Keratinocyte (primary cell): ENCODE results near the gene MED29. TPM values are rescaled to one million over a fixed set of nuclear protein-coding genes. Genes with fewer than 3 reads are reported as not detected.

Source experiments
- DNase-seq: peaks from one replicate; pipeline ENCODE4 v3.0.0-alpha.2; 2011; ENCODE audit warnings: low read depth, missing footprints, low spot score
- FAIRE-seq: peaks from 2 replicates; lab custom pipeline; 2011; peaks lifted over from hg19 to GRCh38; lab: Jason Lieb, UNC
- H2AFZ ChIP-seq: 2 replicates; pipeline ENCODE4 v1.6.0; 2012; ENCODE audit warnings: low read length, control low read depth, inconsistent platforms; ENCODE audit not compliant: control insufficient read depth
- H3K27ac ChIP-seq: 2 replicates; pipeline ENCODE4 v1.5.1; 2011; ENCODE audit warnings: low read length; ENCODE audit not compliant: control insufficient read depth, insufficient read depth
- H3K27me3 ChIP-seq: 3 replicates; pipeline ENCODE4 v1.6.0; 2011; ENCODE audit warnings: low read length; ENCODE audit not compliant: control insufficient read depth, insufficient read depth; ENCODE audit errors: extremely low read depth
- H3K36me3 ChIP-seq, 2 experiments: 2 replicates in 1 of 2; 3 replicates in 1 of 2; pipeline ENCODE4 v1.5.1; 2011; ENCODE audit warnings: low read length in 2 of 2, mild to moderate bottlenecking in 1 of 2; ENCODE audit not compliant: control insufficient read depth in 2 of 2, insufficient read depth in 2 of 2; ENCODE audit errors: extremely low read depth in 1 of 2
- H3K4me1 ChIP-seq: 3 replicates; pipeline ENCODE4 v1.5.1; 2011; ENCODE audit warnings: low read length; ENCODE audit not compliant: control insufficient read depth, insufficient read depth; ENCODE audit errors: extremely low read depth
- H3K4me2 ChIP-seq: 3 replicates; pipeline ENCODE4 v1.6.0; 2011; ENCODE audit warnings: low read depth, low read length; ENCODE audit not compliant: control insufficient read depth, insufficient read depth; ENCODE audit errors: extremely low read depth
- H3K4me3 ChIP-seq, 3 experiments: fragments of 200-600 bp in 1 of 3; sonication (generic) in 1 of 3; 2 replicates in 2 of 3; 3 replicates in 1 of 3; pipeline ENCODE4 v1.5.1; 2011 to 2016; ENCODE audit warnings: low read length in 3 of 3, mild to moderate bottlenecking in 3 of 3, control low read depth in 2 of 3, inconsistent platforms in 1 of 3, low read depth in 1 of 3, mixed read lengths in 1 of 3, mixed run types in 1 of 3, moderate library complexity in 1 of 3; ENCODE audit not compliant: control insufficient read depth in 2 of 3, insufficient read depth in 2 of 3; ENCODE audit errors: extremely low read depth in 1 of 3
- H3K79me2 ChIP-seq: 2 replicates; pipeline ENCODE4 v1.6.0; 2012; ENCODE audit warnings: low read length; ENCODE audit not compliant: control insufficient read depth, insufficient read depth
- H3K9ac ChIP-seq: 3 replicates; pipeline ENCODE4 v1.6.0; 2011; ENCODE audit warnings: low read length; ENCODE audit not compliant: control insufficient read depth, insufficient read depth; ENCODE audit errors: extremely low read depth
- H3K9me1 ChIP-seq: 3 replicates; pipeline ENCODE4 v1.6.0; 2011; ENCODE audit warnings: low read length; ENCODE audit not compliant: control insufficient read depth, insufficient read depth; ENCODE audit errors: extremely low read depth
- H3K9me3 ChIP-seq: 2 replicates; pipeline ENCODE4 v1.5.1; 2012; ENCODE audit warnings: low read depth, low read length; ENCODE audit not compliant: control insufficient read depth
- H4K20me1 ChIP-seq: 3 replicates; pipeline ENCODE4 v1.6.0; 2011; ENCODE audit warnings: low read length; ENCODE audit not compliant: control insufficient read depth, insufficient read depth; ENCODE audit errors: extremely low read depth
- CTCF ChIP-seq, 3 experiments: IDR thresholded peaks in 1 of 3; conservative IDR thresholded peaks in 1 of 3; optimal IDR thresholded peaks in 1 of 3; 2 replicates in 2 of 3; 3 replicates in 1 of 3; pipeline versions ENCODE3 to v1.5.1; 2011; ENCODE audit warnings: low read length in 3 of 3, mild to moderate bottlenecking in 3 of 3, moderate library complexity in 2 of 3, control low read depth in 1 of 3, inconsistent platforms in 1 of 3; ENCODE audit not compliant: insufficient read depth in 2 of 3; ENCODE audit errors: extremely low read depth in 1 of 3
- EZH2 ChIP-seq: IDR thresholded peaks from one replicate; pipeline ENCODE4 v1.6.1; 2012; ENCODE audit warnings: inconsistent platforms, mild to moderate bottlenecking, low read length, moderate library complexity
- dilution Hi-C: fragments of 300-500 bp; cut with MboI; formaldehyde crosslinking; loops from one replicate; pipeline ENCODE4 v1.7.0; 2020; ENCODE audit warnings: low sequenced_read_pairs; ENCODE audit not compliant: extremely low pct_ligation_motif_present
- polyA plus RNA-seq, 5 experiments: library from polyadenylated mRNA; depleted of rRNA in 3 of 5; stranded (reverse) in 3 of 5; stranded (forward) in 1 of 5; unstranded in 1 of 5; fragments of >200 nt; gene quantifications; 1 replicate in 1 of 5; 2 replicates in 3 of 5; 3 replicates in 1 of 5; pipeline versions ENCODE4 v1.2.1 to v1.2.3, GENCODE V29; 2011 to 2012; ENCODE audit warnings: missing spikeins in 2 of 5, low read depth in 1 of 5, low replicate concordance in 1 of 5

The MED29 gene
- polyA plus RNA-seq, 1 donor (not counting 4 experiments of a cell fraction or from before 2014, with no cell fraction given) = 14.7 TPM

DNA sequence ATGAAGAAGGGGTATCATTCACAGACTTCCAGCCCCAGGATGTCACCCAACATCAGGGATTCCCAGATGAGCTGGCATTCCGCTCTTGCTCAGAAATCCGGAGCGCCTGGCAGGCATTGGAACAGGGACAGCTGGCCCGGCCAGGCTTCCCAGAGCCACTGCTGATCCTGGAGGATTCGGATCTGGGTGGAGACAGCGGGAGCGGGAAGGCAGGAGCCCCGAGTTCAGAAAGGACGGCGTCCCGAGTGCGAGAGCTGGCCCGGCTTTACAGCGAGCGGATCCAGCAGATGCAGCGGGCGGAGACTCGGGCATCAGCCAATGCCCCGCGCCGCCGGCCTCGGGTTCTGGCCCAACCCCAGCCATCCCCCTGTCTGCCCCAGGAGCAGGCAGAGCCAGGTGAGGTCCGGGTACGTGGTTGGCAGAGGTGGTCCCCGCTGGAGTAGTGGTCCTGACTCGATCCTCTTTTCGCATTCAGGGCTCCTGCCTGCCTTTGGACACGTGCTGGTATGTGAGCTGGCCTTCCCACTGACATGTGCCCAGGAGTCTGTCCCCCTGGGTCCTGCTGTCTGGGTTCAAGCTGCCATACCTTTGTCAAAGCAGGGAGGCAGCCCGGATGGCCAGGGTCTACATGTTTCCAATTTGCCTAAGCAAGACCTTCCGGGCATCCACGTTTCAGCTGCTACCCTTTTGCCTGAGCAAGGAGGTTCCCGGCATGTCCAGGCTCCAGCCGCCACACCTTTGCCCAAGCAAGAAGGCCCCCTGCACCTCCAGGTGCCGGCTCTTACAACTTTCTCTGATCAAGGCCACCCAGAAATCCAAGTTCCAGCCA lies 32.3 kb downstream of the MED29 start:
- DNase-seq (no peak), FAIRE-seq (no peak)
- peaks cover 4 to 8% of the 10 kb centered on the region in 2 experiments for H3K36me3 ChIP-seq
- H2AFZ ChIP-seq = no peak overlapping the region
- no peaks in the 10 kb centered on the region for H3K4me1 ChIP-seq
- no peaks in the 10 kb centered on the region for H3K27me3 ChIP-seq
- H3K9me1 ChIP-seq = no peaks in the 10 kb centered on the region
- no peaks in the 10 kb centered on the region for H4K20me1 ChIP-seq
- dilution Hi-C loops = no loop called here
- no peaks in the 10 kb centered on the region for H3K79me2 ChIP-seq
- no peak overlapping the region for H3K4me2 ChIP-seq
- H3K9me3 ChIP-seq = no peaks in the 10 kb centered on the region
- H3K9ac ChIP-seq = no peak overlapping the region
- TF ChIP-seq EZH2 = no peak
- TF ChIP-seq CTCF (optimal IDR thresholded peaks at IDR 0.05 in 1 of 3, IDR thresholded peaks at IDR 0.05 in 1 of 3, conservative IDR thresholded peaks at IDR 0.05 in 1 of 3; ENCODE audit: extremely low read depth in 1 of 3, insufficient read depth in 2 of 3, low read length in 3 of 3) = no peak
- no peak overlapping the region for H3K4me3 ChIP-seq
- no peak overlapping the region for H3K27ac ChIP-seq

- Histone ChIP-seq H3K4me3 (no peak overlapping the region), H3K79me2 (no peaks in the 10 kb centered on the region), H3K9ac (no peak overlapping the region), H3K36me3 (peaks cover 0 to 3% of the 10 kb centered on the region in 2 experiments), H3K9me3 (no peaks in the 10 kb centered on the region), H3K27me3 (no peaks in the 10 kb centered on the region), H3K4me2 (no peak overlapping the region), H2AFZ (no peak overlapping the region), H3K4me1 (no peaks in the 10 kb centered on the region), H4K20me1 (no peaks in the 10 kb centered on the region), H3K9me1 (no peaks in the 10 kb centered on the region), H3K27ac (no peak overlapping the region)
- DNase-seq (no peak), FAIRE-seq (no peak)
- dilution Hi-C loops = no loop called here
- TF ChIP-seq EZH2 = no peak
- no peak for TF ChIP-seq CTCF (optimal IDR thresholded peaks at IDR 0.05 in 1 of 3, IDR thresholded peaks at IDR 0.05 in 1 of 3, conservative IDR thresholded peaks at IDR 0.05 in 1 of 3; ENCODE audit: extremely low read depth in 1 of 3, insufficient read depth in 2 of 3, low read length in 3 of 3)
Observed at GRCh38 chr19:39424934-39425333, 33.8 kb downstream of the MED29 start.
